GM21528 (cell line): ENCODE data around the gene MICAL3.
"Not testable (repeated sequence)": the region's sequence is repeated elsewhere in the genome, so short reads cannot be mapped to it uniquely, and the experiment has no call there.

Experiments
- ATAC-seq: cut with Tn5 transposase; IDR thresholded peaks from one replicate; pipeline ENCODE4 v1.9.1; 2021; ENCODE audit warnings: mild to moderate bottlenecking, moderate library complexity; ENCODE audit not compliant: unreplicated experiment, low FRiP score

The MICAL3 gene

DNA sequence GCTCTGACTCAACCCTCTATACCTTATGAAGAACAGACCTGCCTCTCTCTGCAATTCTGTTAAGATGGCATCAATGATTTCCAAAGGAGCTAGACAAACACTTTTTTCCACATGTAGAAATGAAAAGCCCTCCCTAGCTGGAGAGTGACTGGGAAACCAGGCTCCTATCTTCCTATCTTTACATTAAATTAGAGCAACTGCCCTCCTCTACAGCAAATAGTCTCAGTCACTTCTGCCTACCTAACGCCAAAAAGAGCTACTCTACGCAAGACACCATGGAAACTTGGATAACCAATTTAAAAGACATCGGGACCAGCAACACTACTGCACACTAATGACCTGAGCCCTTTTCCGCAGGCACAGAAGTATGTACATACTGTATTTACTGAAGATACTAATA lies 84.8 kb downstream of the MICAL3 start:
- no peak for ATAC-seq

DNA sequence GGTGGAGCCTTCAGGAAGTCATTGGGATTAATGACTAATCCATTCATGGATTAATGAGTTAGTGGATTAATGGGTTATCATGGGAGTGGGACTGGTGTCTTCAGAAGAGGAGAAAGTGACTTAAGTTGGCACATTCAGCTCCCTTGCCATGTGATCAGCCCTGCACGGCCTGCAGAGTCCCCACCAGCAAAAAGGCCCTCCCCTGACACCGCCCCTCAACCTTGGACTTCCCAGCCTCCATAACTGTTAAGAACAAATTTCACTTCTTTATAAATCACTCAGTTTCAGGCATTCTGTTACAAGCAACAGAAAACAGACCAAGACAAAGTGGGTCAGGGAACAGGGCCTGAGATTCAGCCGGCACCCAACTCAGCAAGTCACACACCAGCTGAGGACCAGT lies 85.3 kb downstream of the MICAL3 start:
- ATAC-seq: no peak

DNA sequence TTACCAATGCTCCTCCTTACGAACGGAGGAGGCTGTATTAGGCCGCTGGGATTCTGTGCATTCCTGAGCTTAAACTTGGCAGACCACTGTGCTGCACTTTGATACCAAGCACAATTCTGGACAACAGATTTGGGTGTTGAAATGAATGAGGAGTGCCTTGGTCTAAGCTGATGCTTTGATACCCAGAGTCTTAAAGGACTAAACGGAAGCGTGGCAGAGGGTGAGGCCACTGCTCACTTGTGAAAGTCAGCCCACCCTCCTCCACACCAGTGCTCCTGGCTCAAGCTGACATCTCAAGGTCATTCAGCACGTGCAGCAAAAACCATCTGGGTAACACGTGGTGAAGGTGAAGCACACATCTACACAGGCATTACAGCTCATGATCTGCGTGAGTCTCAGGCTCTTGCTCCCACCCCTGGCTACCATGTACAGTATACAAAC lies 85.9 kb downstream of the MICAL3 start:
- no peak for ATAC-seq

DNA sequence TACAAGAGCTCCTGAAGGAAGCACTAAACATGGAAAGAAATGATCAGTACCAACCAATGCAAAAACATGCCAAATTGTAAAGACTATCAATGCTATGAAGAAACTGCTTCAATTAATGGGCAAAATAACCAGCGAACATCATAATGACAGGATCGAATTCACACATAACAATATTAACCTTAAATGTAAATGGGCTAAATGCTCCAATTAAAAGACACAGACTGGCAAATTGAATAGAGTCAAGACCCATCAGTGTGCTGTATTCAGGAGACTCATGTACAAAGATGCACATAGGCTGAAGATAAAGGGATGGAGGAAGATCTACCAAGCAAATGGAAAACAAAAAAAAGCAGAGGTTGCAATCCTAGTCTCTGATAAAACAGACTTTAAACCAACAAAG lies 91.9 kb downstream of the MICAL3 start:
- not testable (repeated sequence) for ATAC-seq

DNA sequence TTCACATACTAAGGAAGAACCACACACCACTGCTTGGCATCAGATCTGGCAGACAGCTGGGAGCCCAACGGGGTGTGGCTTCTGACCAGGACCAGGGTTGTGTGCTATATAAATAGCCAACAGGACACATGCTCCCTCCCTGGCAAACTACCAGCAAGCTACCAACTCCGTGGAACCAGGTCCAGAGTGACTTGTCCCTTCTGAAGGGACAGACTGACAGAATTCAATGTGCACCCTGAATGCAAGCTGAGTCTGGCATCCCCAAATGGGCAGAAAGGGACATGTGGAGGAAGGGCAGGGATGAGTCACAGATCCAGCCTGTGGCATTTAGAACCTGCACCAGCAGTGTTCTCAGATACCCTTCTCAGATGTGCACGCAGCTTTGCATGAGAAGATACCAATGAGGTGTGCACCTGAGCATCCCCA lies 92.9 kb downstream of the MICAL3 start:
- no peak for ATAC-seq

DNA sequence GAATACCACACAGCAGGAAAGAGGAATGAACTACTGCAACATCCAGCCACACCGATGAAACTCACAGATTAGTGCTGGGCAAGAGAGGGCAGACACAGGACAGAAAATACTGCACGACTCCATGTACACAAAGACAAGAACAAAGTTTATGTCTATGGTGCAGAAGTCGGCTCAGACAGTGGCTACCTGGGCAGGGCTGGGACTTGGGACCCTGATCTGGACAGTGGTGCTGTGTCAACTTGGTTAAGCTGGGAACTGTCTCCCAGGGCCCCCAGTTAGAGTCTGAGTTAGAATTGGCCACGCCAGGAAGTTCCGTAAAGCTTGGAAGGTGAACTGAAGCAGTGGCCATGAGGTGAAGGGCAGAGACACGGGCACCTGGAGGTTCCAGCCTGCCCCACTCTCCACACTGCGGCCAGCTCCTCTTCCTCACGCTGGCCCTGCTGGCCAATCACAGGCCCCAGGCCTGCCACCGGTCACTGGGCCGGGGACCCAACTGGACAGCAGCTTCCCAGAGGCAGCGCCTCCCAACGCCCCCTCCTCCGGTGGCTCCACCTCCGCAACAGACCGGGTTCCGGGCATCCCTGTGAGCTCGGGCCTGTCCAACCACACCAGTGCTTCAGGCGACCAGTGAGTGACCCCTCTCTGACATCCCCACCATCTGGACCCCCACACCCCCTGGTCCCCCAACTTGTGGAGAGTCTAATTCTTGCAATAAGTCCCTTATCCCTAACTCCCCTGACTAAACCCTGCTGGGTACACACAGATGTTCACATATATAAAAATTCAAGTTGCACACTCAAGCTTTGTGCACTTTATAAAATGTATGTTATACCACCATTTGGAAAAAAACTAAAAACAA lies 93.7 kb downstream of the MICAL3 start:
- ATAC-seq: no peak

- no peak for ATAC-seq
Measured at GRCh38 chr22:17929909-17930308, 94.5 kb downstream of the MICAL3 start.

- ATAC-seq: no peak
Measured at GRCh38 chr22:17928391-17928790, 96.0 kb downstream of the MICAL3 start.

- ATAC-seq: no peak
Measured at GRCh38 chr22:17927062-17927461, 97.3 kb downstream of the MICAL3 start.

- no peak for ATAC-seq
Measured at GRCh38 chr22:17926516-17926915, 97.8 kb downstream of the MICAL3 start.

- ATAC-seq: no peak
Measured at GRCh38 chr22:17925431-17925841, 98.9 kb downstream of the MICAL3 start.

DNA sequence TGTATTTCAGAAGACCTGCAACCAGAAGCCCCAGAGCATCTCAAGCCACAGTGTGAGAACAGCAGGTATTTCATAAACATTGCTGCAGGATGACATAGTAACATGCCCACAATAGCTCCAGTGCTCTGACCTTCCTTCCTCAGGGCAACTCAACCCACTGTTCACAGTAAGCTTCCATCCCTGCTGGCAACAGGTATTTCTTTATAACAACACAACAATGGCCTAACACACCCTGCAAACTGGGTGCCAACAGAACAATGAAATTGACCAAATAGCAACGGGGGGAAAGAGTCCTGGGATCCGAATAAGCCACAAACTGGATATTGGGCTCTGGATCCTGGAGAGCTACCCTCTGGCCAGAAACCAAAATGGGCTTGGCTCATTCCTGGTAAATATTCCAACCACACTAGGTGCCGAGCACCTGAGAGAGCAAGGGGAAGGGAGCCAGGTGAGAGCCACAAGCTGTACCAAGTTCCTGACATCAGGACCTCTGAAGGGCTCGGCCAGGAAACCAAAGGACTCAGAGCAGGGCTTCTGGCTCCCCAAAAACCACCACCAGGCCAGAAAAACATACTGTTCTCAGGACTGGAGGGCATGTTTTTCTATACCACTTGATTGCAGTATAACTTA lies 99.5 kb downstream of the MICAL3 start:
- ATAC-seq: no peak

GRCh38 chr22:17924076-17924475 lies 100.3 kb downstream of the MICAL3 start:
- no peak for ATAC-seq

DNA sequence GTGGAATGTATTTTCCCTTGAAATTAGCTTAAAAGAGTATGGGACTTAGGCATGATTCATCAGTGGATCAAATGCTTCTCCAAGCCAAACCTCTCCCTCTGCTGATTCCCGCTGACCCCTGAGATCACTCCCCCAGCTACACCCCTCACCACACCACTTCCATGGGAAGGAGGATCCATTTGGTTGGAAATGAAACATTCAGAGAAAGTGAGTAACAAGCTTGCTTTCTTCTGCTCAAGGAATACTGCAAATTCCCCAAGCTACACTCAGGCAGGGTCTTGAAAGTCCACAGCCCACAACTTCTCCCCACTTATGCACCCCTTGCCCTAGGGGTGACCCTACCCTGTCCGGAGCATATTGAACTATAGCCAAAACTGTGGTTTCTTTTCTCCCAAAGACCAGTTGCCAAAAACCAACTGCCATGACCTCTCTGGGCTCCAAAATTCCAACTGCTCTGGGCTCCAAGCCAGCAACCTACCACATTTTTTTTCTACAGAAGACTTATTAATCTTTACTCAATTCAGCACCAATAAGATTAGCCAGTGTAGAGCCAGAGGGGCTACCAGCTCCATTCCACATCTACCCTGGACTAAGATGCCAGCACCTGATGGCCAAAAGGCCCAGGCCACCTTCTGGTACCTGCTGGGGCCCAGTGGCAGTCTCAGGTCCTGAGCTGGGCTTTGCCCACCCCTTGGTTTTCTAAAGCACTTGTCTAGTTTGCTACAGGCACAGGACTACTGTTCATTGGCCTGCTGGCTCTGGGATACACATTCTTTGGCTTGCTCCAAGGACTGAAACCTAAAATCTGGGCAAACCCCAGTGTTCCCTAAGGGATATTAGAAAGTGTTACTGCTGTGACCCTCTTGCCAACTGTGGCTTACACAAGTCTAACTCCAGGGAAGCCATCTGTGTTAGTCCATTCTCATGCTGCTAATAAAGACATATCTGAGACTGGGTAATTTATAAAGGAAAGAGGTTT lies 101.1 kb downstream of the MICAL3 start:
- no peak for ATAC-seq

DNA sequence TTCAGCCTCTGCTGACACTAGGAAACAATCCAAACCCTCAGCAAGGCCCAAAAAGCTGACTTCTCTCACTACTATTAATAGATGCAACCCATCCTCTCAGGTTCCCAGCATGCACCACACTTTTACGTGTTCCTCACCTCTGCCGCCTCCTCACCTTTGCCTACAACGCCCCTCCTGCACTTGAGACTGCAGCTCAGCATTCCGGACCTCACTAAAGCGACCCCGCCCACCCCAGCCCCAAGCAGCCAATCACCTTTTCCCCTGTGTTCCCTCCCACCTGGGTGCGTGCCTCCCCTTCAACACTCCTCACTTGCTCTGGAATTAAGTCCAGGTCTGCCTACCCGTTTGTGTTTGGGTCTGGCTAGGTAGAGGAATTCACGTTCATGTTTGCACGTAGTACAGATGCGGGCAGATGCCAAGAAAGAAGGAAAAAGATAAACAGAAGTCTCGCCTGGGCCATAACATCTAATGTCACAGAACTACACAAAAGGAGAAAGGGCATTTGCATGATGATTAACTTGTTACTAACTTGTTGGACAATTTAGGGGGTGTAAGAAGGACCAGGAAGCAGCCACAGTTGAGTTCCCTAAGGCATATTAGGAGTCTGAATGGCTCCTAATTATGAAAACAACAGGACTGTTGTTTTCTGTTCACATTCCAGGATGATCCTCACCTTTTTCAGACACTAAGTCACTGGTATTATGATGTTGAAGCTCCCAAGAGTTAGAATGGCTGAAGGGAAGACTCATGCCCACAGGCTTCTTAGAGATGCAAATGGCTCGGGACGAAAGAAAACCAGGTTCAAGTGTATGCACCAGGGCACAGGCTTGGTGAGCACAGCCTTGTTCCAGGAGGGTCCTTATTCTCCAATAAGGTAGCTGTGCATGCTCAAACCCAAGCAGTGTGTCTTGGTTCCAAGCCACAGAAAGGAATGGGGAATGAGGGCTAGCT lies 102.2 kb downstream of the MICAL3 start:
- ATAC-seq: no peak

- ATAC-seq: no peak
Measured at GRCh38 chr22:17920992-17921650, 103.2 kb downstream of the MICAL3 start.

DNA sequence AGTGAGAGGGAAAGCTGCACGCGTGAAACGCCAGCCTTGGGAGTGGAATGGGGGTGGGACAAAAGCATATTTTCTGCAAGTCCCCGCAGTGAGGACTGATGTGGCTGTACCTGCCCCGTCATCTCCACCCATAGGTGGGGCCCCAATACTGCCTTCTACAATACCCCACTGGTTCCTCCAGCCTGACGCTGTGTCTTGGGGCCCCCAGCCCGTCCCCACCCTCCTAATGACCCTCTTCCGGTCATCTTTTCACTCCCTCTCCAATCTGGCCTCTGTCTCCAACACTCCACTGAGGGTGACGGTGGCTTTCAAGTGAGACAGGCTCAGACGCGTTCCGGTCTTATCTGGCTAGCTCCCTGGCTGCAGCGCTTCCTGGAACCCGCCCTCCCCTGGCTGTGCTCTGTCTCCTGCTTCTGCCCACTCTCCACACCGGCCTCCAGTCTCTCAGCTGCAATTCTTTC lies 104.2 kb downstream of the MICAL3 start:
- no peak for ATAC-seq

- ATAC-seq: no peak
Measured at GRCh38 chr22:17919276-17920144, 104.9 kb downstream of the MICAL3 start.
